IMR-90 (cell line): ENCODE results near the gene LINGO4.
"Not testable (repeated sequence)": the region's sequence is repeated elsewhere in the genome, so short reads cannot be mapped to it uniquely, and the experiment has no call there.

ENCODE experiments used
- FOS ChIP-seq: fragments of 150-350 bp; IDR thresholded peaks from 2 replicates; pipeline ENCODE4 v1.6.1; 2016; ENCODE audit warnings: low read depth, low read length
- MAFK ChIP-seq: IDR thresholded peaks from 2 replicates; pipeline ENCODE4 v1.6.1; 2012; ENCODE audit warnings: low read depth, low read length, improper control_type of control experiment
- MXI1 ChIP-seq: IDR thresholded peaks from 2 replicates; pipeline ENCODE4 v1.6.1; 2012; ENCODE audit warnings: low read depth, mild to moderate bottlenecking, low read length, moderate library complexity, borderline replicate concordance
- NFE2L2 ChIP-seq: fragments of 150-350 bp; IDR thresholded peaks from 2 replicates; pipeline ENCODE4 v1.6.1; 2016; ENCODE audit warnings: low read depth, mild to moderate bottlenecking, low read length
- POLR2A ChIP-seq: IDR thresholded peaks from 2 replicates; pipeline ENCODE4 v1.6.1; 2012; ENCODE audit warnings: mild to moderate bottlenecking, low read depth, low read length
- RAD21 ChIP-seq: IDR thresholded peaks from 2 replicates; pipeline ENCODE4 v1.6.1; 2012; ENCODE audit warnings: low read length, improper control_type of control experiment
- RCOR1 ChIP-seq: IDR thresholded peaks from 2 replicates; pipeline ENCODE4 v1.6.1; 2012; ENCODE audit warnings: mild to moderate bottlenecking, low read length, improper control_type of control experiment; ENCODE audit not compliant: insufficient replicate concordance
- SMC3 ChIP-seq: fragments of 150-350 bp; IDR thresholded peaks from 2 replicates; pipeline ENCODE4 v1.6.1; 2016; ENCODE audit warnings: low read depth, mild to moderate bottlenecking, antibody characterized with exemption, low read length, moderate library complexity
- USF2 ChIP-seq: fragments of 150-350 bp; IDR thresholded peaks from 2 replicates; pipeline ENCODE4 v1.6.1; 2017; ENCODE audit warnings: mild to moderate bottlenecking, antibody characterized with exemption, low read length, low read depth
- TF ChIP-seq, protein P1 (sequence below): conservative IDR thresholded peaks from 2 replicates; pipeline ENCODE4 v1.5.1; 2012; ENCODE audit warnings: mild to moderate bottlenecking, low read depth, low read length, improper control_type of control experiment

- not testable (repeated sequence) for TF ChIP-seq POLR2A, RCOR1, USF2, FOS, MXI1, MAFK, SMC3, RAD21, NFE2L2
- TF ChIP-seq, protein P1, sequence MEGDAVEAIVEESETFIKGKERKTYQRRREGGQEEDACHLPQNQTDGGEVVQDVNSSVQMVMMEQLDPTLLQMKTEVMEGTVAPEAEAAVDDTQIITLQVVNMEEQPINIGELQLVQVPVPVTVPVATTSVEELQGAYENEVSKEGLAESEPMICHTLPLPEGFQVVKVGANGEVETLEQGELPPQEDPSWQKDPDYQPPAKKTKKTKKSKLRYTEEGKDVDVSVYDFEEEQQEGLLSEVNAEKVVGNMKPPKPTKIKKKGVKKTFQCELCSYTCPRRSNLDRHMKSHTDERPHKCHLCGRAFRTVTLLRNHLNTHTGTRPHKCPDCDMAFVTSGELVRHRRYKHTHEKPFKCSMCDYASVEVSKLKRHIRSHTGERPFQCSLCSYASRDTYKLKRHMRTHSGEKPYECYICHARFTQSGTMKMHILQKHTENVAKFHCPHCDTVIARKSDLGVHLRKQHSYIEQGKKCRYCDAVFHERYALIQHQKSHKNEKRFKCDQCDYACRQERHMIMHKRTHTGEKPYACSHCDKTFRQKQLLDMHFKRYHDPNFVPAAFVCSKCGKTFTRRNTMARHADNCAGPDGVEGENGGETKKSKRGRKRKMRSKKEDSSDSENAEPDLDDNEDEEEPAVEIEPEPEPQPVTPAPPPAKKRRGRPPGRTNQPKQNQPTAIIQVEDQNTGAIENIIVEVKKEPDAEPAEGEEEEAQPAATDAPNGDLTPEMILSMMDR: not testable (repeated sequence)
Measured at GRCh38 chr1:151780736-151781135, 24.5 kb downstream of the LINGO4 start.
